H9 (cell line): ENCODE data around the gene VEZT. TPM values are rescaled to one million over a fixed set of nuclear protein-coding genes. Genes with fewer than 3 reads are reported as not detected.

Source experiments
- DNase-seq: peaks from one replicate; pipeline ENCODE4 v3.0.0-alpha.2; 2017
- H2AFZ ChIP-seq: one replicate; pipeline ENCODE4 v1.6.1; 2013; ENCODE audit warnings: mild to moderate bottlenecking, low read length, control low read depth, moderate library complexity
- H2AK5ac ChIP-seq: 2 replicates; pipeline ENCODE4 v1.6.1; 2013; ENCODE audit warnings: low read length, control low read depth, mixed read lengths; ENCODE audit not compliant: insufficient read length
- H2BK120ac ChIP-seq: one replicate; pipeline ENCODE4 v1.6.1; 2013; ENCODE audit warnings: low read depth, mild to moderate bottlenecking, low read length, control low read depth, inconsistent platforms; ENCODE audit not compliant: poor library complexity, severe bottlenecking
- H2BK12ac ChIP-seq: 2 replicates; pipeline ENCODE4 v1.6.1; 2013; ENCODE audit warnings: low read length, control low read depth, mixed read lengths, low read depth; ENCODE audit not compliant: insufficient read length
- H2BK15ac ChIP-seq: 2 replicates; pipeline ENCODE4 v1.6.1; 2013; ENCODE audit warnings: low read depth, low read length, control low read depth
- H2BK20ac ChIP-seq: one replicate; pipeline ENCODE4 v1.6.1; 2013; ENCODE audit warnings: low read depth, mild to moderate bottlenecking, low read length, control low read depth, inconsistent platforms; ENCODE audit not compliant: poor library complexity, severe bottlenecking
- H2BK5ac ChIP-seq: 2 replicates; pipeline ENCODE4 v1.6.1; 2013; ENCODE audit warnings: low read length, control low read depth, mixed read lengths; ENCODE audit not compliant: insufficient read length
- H3K14ac ChIP-seq: 2 replicates; pipeline ENCODE4 v1.6.1; 2013; ENCODE audit warnings: low read length, control low read depth; ENCODE audit not compliant: insufficient read depth
- H3K18ac ChIP-seq: 2 replicates; pipeline ENCODE4 v1.6.1; 2013; ENCODE audit warnings: low read depth, mild to moderate bottlenecking, mixed read lengths, low read length, control low read depth; ENCODE audit not compliant: insufficient read length
- H3K23ac ChIP-seq: 2 replicates; pipeline ENCODE4 v1.6.1; 2013; ENCODE audit warnings: low read length, control low read depth, mixed read lengths, low read depth; ENCODE audit not compliant: insufficient read length
- H3K23me2 ChIP-seq: 2 replicates; pipeline ENCODE4 v1.6.1; 2013; ENCODE audit warnings: low read depth, mild to moderate bottlenecking, mixed read lengths, low read length, control low read depth; ENCODE audit not compliant: insufficient read length, poor library complexity, severe bottlenecking
- H3K27ac ChIP-seq: 2 replicates; pipeline ENCODE4 v1.5.1; 2013; ENCODE audit warnings: low read length, control low read depth, mixed read lengths, low read depth; ENCODE audit not compliant: insufficient read length
- H3K27me3 ChIP-seq: 2 replicates; pipeline ENCODE4 v1.6.1; 2013; ENCODE audit warnings: low read length, control low read depth, inconsistent platforms; ENCODE audit not compliant: insufficient read depth
- H3K4ac ChIP-seq: 2 replicates; pipeline ENCODE4 v1.6.1; 2013; ENCODE audit warnings: low read depth, mild to moderate bottlenecking, control low read depth, inconsistent platforms, low read length, moderate library complexity
- H3K4me1 ChIP-seq: 2 replicates; pipeline ENCODE4 v1.6.1; 2013; ENCODE audit warnings: low read length, control low read depth, inconsistent platforms; ENCODE audit not compliant: insufficient read depth
- H3K4me2 ChIP-seq: 2 replicates; pipeline ENCODE4 v1.6.1; 2013; ENCODE audit warnings: low read length, control low read depth, mixed read lengths; ENCODE audit not compliant: insufficient read length, insufficient read depth
- H3K56ac ChIP-seq: 2 replicates; pipeline ENCODE4 v1.6.1; 2013; ENCODE audit warnings: low read depth, mild to moderate bottlenecking, mixed read lengths, low read length, control low read depth; ENCODE audit not compliant: insufficient read length
- H3K79me1 ChIP-seq: 2 replicates; pipeline ENCODE4 v1.6.1; 2013; ENCODE audit warnings: low read depth, mild to moderate bottlenecking, moderate library complexity, low read length, control low read depth, inconsistent platforms; ENCODE audit not compliant: insufficient read depth, poor library complexity, severe bottlenecking
- H3K79me2 ChIP-seq: 2 replicates; pipeline ENCODE4 v1.6.1; 2013; ENCODE audit warnings: low read length, control low read depth, inconsistent platforms; ENCODE audit not compliant: insufficient read depth
- H3K9ac ChIP-seq: 2 replicates; pipeline ENCODE4 v1.6.1; 2013; ENCODE audit warnings: low read length, control low read depth, mixed read lengths; ENCODE audit not compliant: insufficient read length; ENCODE audit errors: extremely low read depth
- H3K9me3 ChIP-seq: one replicate; pipeline ENCODE4 v1.6.1; 2013; ENCODE audit warnings: low read depth, low read length, inconsistent platforms; ENCODE audit not compliant: control insufficient read depth
- H3T11ph ChIP-seq: one replicate; pipeline ENCODE4 v1.6.1; 2013; ENCODE audit warnings: mild to moderate bottlenecking, low read length, control low read depth, inconsistent platforms
- H4K20me1 ChIP-seq: one replicate; pipeline ENCODE4 v1.6.1; 2013; ENCODE audit not compliant: control insufficient read depth, insufficient read length, insufficient read depth
- H4K5ac ChIP-seq: 2 replicates; pipeline ENCODE4 v1.6.1; 2013; ENCODE audit warnings: low read depth, mild to moderate bottlenecking, mixed read lengths, low read length, control low read depth; ENCODE audit not compliant: insufficient read length
- H4K8ac ChIP-seq: replicated peaks from 2 replicates; pipeline ENCODE4 v1.6.1; 2013; ENCODE audit warnings: low read length, control low read depth, mixed read lengths, low read depth; ENCODE audit not compliant: insufficient read length
- H4K91ac ChIP-seq: 2 replicates; pipeline ENCODE4 v1.6.1; 2013; ENCODE audit warnings: low read depth, mild to moderate bottlenecking, moderate library complexity, mixed read lengths, low read length, control low read depth; ENCODE audit not compliant: insufficient read length
- H3K27ac Mint-ChIP-seq, 3 experiments: 2 replicates in 2 of 3; 3 replicates in 1 of 3; pipeline ENCODE4 v1.8.0; 2020 to 2021; ENCODE audit warnings: mixed read lengths in 3 of 3, mild to moderate bottlenecking in 1 of 3, moderate library complexity in 1 of 3
- H3K27me3 Mint-ChIP-seq: 2 replicates; pipeline ENCODE4 v1.8.0; 2021; ENCODE audit warnings: low read depth, mild to moderate bottlenecking, moderate library complexity, mixed read lengths
- H3K36me3 Mint-ChIP-seq, 3 experiments: 2 replicates in 2 of 3; 3 replicates in 1 of 3; pipeline ENCODE4 v1.8.0; 2020 to 2021; ENCODE audit warnings: low read depth in 3 of 3, mixed read lengths in 3 of 3; ENCODE audit not compliant: insufficient read depth in 1 of 3
- H3K4me1 Mint-ChIP-seq, 2 experiments: 2 replicates each; pipeline ENCODE4 v1.8.0; 2020; ENCODE audit warnings: mixed read lengths in 2 of 2
- H3K4me3 Mint-ChIP-seq, 2 experiments: 2 replicates in 1 of 2; 3 replicates in 1 of 2; pipeline ENCODE4 v1.8.0; 2020 to 2021; ENCODE audit warnings: mild to moderate bottlenecking in 2 of 2, mixed read lengths in 2 of 2, moderate library complexity in 1 of 2
- H3K9me3 Mint-ChIP-seq, 2 experiments: 2 replicates in 1 of 2; 3 replicates in 1 of 2; pipeline ENCODE4 v1.8.0; 2020; ENCODE audit warnings: mild to moderate bottlenecking in 2 of 2, mixed read lengths in 2 of 2, moderate library complexity in 1 of 2
- WGBS: extraction: QIAGEN DNeasy Blood & Tissue Kit; methylation state at CpG from one replicate; pipeline ENCODE4 v1.1.7; 2013; ENCODE audit warnings: missing lambda C conversion rate, low lambda C conversion rate, mixed read lengths; ENCODE audit not compliant: insufficient read length; ENCODE audit errors: extremely low coverage; 5-methylcytosine and 5-hydroxymethylcytosine counted together
- total RNA-seq: library from RNA; stranded (reverse); gene quantifications from 2 replicates; pipeline ENCODE4 v1.2.1, GENCODE V29; 2021
- TF ChIP-seq, protein P1 (sequence below): fragments of 200-600 bp; sonication (generic); conservative IDR thresholded peaks from 3 replicates; pipeline ENCODE4 v1.8.0; 2021; ENCODE audit warnings: antibody characterized with exemption, mild to moderate bottlenecking

Gene VEZT
- total RNA-seq, 1 experiment from 2014 or later: 69.8 TPM

GRCh38 chr12:95220190-95220589 lies 2.6 kb downstream of the VEZT start:
- no peak overlapping the region for H4K8ac ChIP-seq
- no peak overlapping the region for H3K4me2 ChIP-seq

More at GRCh38 chr12:95220190-95220589, 2.6 kb downstream of the VEZT start:
- Histone ChIP-seq H4K5ac (no peak overlapping the region), H2BK12ac (no peak overlapping the region), H3K23ac (no peak overlapping the region), H4K91ac (no peak overlapping the region), H3K14ac (no peak overlapping the region), H3K4me1 (no peaks in the 10 kb centered on the region), H3K18ac (no peak overlapping the region), H2AFZ (no peak overlapping the region), H2AK5ac (no peak overlapping the region), H2BK5ac (no peak overlapping the region), H3K23me2 (peaks cover 9% of the 10 kb centered on the region), H3T11ph (no peak overlapping the region), H2BK120ac (no peak overlapping the region), H3K79me2 (peaks cover 39% of the 10 kb centered on the region; the same call in 1 of the 2 replicates), H2BK15ac (no peak overlapping the region), H3K56ac (no peak overlapping the region), H3K79me1 (peaks cover 3% of the 10 kb centered on the region), H3K4ac (no peak overlapping the region), H3K9ac (no peak overlapping the region), H3K27me3 (no peaks in the 10 kb centered on the region), H4K20me1 (no peaks in the 10 kb centered on the region), H3K27ac (no peak overlapping the region), H3K9me3 (no peaks in the 10 kb centered on the region), H2BK20ac (no peak overlapping the region)
- H3K4me1 Mint-ChIP-seq: peaks cover 39 to 41% of the 10 kb centered on the region in 2 experiments
- no peak overlapping the region for H3K27ac Mint-ChIP-seq
- H3K9me3 Mint-ChIP-seq: no peaks in the 10 kb centered on the region
- no CpG with 5 or more reads among the region's 4 CpGs for WGBS
- TF ChIP-seq, protein P1, sequence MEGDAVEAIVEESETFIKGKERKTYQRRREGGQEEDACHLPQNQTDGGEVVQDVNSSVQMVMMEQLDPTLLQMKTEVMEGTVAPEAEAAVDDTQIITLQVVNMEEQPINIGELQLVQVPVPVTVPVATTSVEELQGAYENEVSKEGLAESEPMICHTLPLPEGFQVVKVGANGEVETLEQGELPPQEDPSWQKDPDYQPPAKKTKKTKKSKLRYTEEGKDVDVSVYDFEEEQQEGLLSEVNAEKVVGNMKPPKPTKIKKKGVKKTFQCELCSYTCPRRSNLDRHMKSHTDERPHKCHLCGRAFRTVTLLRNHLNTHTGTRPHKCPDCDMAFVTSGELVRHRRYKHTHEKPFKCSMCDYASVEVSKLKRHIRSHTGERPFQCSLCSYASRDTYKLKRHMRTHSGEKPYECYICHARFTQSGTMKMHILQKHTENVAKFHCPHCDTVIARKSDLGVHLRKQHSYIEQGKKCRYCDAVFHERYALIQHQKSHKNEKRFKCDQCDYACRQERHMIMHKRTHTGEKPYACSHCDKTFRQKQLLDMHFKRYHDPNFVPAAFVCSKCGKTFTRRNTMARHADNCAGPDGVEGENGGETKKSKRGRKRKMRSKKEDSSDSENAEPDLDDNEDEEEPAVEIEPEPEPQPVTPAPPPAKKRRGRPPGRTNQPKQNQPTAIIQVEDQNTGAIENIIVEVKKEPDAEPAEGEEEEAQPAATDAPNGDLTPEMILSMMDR: no peak
- no peak for DNase-seq
- peaks cover 8 to 21% (median 21%) of the 10 kb centered on the region in 3 experiments; a peak in 6 of 7 replicates for H3K36me3 Mint-ChIP-seq
- H3K4me3 Mint-ChIP-seq: peak overlapping the region; percentile 56 to 82; a peak in 3 of 5 replicates
- no peaks in the 10 kb centered on the region for H3K27me3 Mint-ChIP-seq
